Liver (tissue), 3 donors: ENCODE results near the gene ARHGEF3.

Experiments used
- CTCF ChIP-seq: fragments of 150-350 bp; IDR thresholded peaks from 2 replicates; pipeline ENCODE4 v1.5.1; 2017; ENCODE audit warnings: improper control_type of control experiment, low read depth, low read length; ENCODE audit not compliant: missing input control
- EGR1 ChIP-seq, 2 donors: IDR thresholded peaks; 2 replicates each; pipeline ENCODE4 v1.6.1; 2016 to 2018; ENCODE audit warnings: antibody characterized with exemption in 2 of 2, low read depth in 2 of 2
- MAX ChIP-seq: IDR thresholded peaks from 2 replicates; pipeline ENCODE4 v1.6.1; 2016; ENCODE audit warnings: antibody characterized with exemption
- RAD21 ChIP-seq, 2 donors: IDR thresholded peaks; 2 replicates each; pipeline ENCODE4 v1.6.1; 2016; ENCODE audit warnings: antibody characterized with exemption in 2 of 2, mild to moderate bottlenecking in 2 of 2
- SP1 ChIP-seq: IDR thresholded peaks from 2 replicates; pipeline ENCODE4 v1.6.1; 2018; ENCODE audit warnings: antibody characterized with exemption, mild to moderate bottlenecking
- TAF1 ChIP-seq: conservative IDR thresholded peaks from 2 replicates; pipeline ENCODE4 v1.6.1; 2016; ENCODE audit warnings: antibody characterized with exemption, mild to moderate bottlenecking
- YY1 ChIP-seq: IDR thresholded peaks from 2 replicates; pipeline ENCODE4 v1.6.1; 2016; ENCODE audit warnings: antibody characterized with exemption, mild to moderate bottlenecking
- TF ChIP-seq, protein P1 (sequence below): IDR thresholded peaks from 2 replicates; pipeline ENCODE4 v1.6.1; 2016; ENCODE audit warnings: antibody characterized with exemption, mild to moderate bottlenecking
- donor health status: healthy.
- donor health status: healthy.

DNA sequence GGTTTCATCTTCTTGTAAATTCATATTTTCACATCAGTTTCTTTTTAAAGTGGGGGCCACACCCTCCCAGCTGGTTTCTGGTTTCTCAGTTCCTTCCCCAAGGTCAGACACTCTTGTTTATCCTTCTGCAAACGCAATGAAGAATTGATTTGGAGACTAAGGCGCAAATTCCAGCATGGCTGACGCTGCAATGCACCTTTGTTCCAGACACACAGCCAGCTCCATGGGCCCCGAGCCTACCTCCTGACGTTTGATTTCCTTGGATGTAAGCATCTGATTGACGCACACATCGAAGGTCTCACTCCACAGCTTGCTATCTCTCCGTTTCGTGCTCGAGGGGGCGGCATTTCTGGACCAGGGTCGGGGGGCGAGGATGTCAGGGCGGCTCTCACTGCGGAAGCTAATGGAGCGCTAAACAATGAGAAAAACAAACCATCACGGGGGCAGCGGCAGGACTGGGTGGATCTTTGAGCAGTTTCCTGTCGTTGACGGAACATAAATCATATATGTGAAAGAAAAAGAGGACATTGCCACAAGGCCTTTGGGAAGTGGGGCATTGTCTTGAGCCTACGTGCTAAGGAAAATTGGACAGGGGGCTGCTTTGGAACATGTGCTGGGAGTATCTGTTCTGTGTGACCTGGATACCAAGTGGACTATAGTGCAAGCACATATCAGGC lies 46.9 kb downstream of the ARHGEF3 start:
- TF ChIP-seq CTCF (no peak), RAD21 (IDR thresholded peaks at IDR 0.05) (no peak), TAF1 (no peak), SP1 (no peak), MAX (no peak), YY1 (peak; percentile 14), EGR1 (IDR thresholded peaks at IDR 0.05; ENCODE audit: low read depth in 2 of 2) (no peak)
- TF ChIP-seq, protein P1, sequence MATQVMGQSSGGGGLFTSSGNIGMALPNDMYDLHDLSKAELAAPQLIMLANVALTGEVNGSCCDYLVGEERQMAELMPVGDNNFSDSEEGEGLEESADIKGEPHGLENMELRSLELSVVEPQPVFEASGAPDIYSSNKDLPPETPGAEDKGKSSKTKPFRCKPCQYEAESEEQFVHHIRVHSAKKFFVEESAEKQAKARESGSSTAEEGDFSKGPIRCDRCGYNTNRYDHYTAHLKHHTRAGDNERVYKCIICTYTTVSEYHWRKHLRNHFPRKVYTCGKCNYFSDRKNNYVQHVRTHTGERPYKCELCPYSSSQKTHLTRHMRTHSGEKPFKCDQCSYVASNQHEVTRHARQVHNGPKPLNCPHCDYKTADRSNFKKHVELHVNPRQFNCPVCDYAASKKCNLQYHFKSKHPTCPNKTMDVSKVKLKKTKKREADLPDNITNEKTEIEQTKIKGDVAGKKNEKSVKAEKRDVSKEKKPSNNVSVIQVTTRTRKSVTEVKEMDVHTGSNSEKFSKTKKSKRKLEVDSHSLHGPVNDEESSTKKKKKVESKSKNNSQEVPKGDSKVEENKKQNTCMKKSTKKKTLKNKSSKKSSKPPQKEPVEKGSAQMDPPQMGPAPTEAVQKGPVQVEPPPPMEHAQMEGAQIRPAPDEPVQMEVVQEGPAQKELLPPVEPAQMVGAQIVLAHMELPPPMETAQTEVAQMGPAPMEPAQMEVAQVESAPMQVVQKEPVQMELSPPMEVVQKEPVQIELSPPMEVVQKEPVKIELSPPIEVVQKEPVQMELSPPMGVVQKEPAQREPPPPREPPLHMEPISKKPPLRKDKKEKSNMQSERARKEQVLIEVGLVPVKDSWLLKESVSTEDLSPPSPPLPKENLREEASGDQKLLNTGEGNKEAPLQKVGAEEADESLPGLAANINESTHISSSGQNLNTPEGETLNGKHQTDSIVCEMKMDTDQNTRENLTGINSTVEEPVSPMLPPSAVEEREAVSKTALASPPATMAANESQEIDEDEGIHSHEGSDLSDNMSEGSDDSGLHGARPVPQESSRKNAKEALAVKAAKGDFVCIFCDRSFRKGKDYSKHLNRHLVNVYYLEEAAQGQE, result no peak
